IgD-negative memory B cell (primary cell): ENCODE data around the gene RERE. TPM values are rescaled to one million over a fixed set of nuclear protein-coding genes. Genes with fewer than 3 reads are reported as not detected.

Experiments used
- H3K27ac Mint-ChIP-seq, 3 donors: one replicate each; pipeline ENCODE4 v1.8.0; 2020 to 2022; ENCODE audit warnings: mild to moderate bottlenecking in 3 of 3, mixed read lengths in 3 of 3, moderate library complexity in 1 of 3
- H3K27me3 Mint-ChIP-seq: one replicate; pipeline ENCODE4 v1.8.0; 2021; ENCODE audit warnings: mixed read lengths
- H3K36me3 Mint-ChIP-seq: one replicate; pipeline ENCODE4 v1.8.0; 2020; ENCODE audit warnings: mild to moderate bottlenecking, mixed read lengths
- H3K4me1 Mint-ChIP-seq, 3 donors: one replicate each; pipeline ENCODE4 v1.8.0; 2020 to 2022; ENCODE audit warnings: mixed read lengths in 3 of 3, mild to moderate bottlenecking in 1 of 3
- H3K4me3 Mint-ChIP-seq, 4 donors: one replicate each; pipeline ENCODE4 v1.8.0; 2020 to 2022; ENCODE audit warnings: mild to moderate bottlenecking in 4 of 4, mixed read lengths in 4 of 4, moderate library complexity in 3 of 4
- H3K9me3 Mint-ChIP-seq, 3 donors: one replicate each; pipeline ENCODE4 v1.8.0; 2020 to 2021; ENCODE audit warnings: mixed read lengths in 3 of 3, mild to moderate bottlenecking in 1 of 3
- polyA plus RNA-seq: library from polyadenylated mRNA; unstranded; fragments of 300-500 nt; fragmentation: Illumina TruSeq; gene quantifications from one replicate; pipeline ENCODE4 v1.2.3, GENCODE V29; 2021

Gene RERE
- polyA plus RNA-seq, 1 donor from 2014 or later: 24.9 TPM

DNA sequence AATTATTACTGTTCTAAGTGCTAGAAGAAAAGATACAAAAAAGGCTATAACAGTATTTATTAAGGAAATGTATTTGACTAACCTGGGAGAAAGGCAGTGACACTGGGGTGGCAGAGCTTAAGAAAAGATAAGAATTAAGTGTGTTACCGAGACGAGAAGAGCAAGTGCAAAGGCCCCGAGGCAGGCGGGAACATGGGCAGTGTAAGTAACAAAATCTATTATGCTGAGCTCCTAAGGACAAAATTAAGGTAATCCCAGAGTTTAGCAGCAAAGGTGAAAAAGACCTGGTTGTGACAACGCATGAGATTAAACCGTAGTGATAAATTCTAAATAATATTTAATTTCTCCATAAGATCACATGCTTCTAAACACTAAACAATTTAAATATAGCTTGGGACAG, 167.6 kb downstream of the RERE start:
- Mint-ChIP-seq H3K36me3 (peaks cover 6% of the 10 kb centered on the region), H3K4me1 (peaks cover 37 to 67% (median 42%) of the 10 kb centered on the region in 3 donors), H3K4me3 (no peak overlapping the region), H3K27me3 (no peaks in the 10 kb centered on the region), H3K9me3 (no peaks in the 10 kb centered on the region), H3K27ac (peak overlapping the region in 1 of 3 donors; percentile 20)

DNA sequence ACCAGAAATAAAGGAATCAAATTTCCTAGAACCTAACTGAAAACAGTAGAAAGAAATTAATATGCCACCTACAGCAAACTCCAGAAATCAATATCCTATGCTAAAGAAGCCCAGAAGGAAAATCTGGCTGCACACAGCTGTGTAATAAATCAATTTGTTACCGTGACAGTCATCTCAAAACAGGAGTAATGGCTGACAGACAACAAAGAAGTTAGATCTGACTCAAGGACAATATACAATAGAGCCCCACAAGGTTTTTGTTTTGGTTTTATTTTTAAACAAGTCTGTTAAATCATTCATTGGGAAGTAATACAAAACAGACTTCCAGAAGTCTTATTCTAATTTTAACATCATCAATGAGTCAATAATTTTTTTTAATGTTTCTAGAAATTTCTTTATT, 168.4 kb downstream of the RERE start:
- Mint-ChIP-seq H3K4me3 (no peak overlapping the region), H3K27ac (no peak overlapping the region), H3K36me3 (peaks cover 5% of the 10 kb centered on the region), H3K9me3 (no peaks in the 10 kb centered on the region), H3K4me1 (peaks cover 43 to 70% (median 44%) of the 10 kb centered on the region in 3 donors), H3K27me3 (no peaks in the 10 kb centered on the region)

DNA sequence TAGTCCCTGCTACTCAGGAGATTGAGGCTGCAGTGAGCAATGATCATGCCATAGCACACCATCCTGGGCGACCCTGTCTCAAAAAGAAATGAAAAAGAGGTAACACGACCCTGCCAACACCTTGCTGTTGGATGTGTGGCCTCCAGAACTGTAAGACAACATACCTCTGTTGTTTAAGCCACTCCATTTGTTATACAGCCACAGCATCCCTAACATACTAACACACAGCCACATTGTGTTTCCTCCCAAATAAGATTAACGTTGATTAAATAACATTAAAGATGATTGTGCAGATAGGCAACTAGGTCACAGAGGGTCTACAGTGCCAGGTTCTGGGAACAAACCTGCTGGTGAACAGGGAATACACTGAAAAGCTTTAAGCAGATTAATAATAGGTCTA, 170.4 kb downstream of the RERE start:
- Mint-ChIP-seq H3K4me3 (peak overlapping the region in 2 of 4 donors; percentile 1 to 29), H3K27ac (peak overlapping the region in 2 of 3 donors; percentile 6 to 68), H3K4me1 (peaks cover 47 to 69% (median 51%) of the 10 kb centered on the region in 3 donors), H3K36me3 (no peaks in the 10 kb centered on the region), H3K9me3 (no peaks in the 10 kb centered on the region), H3K27me3 (no peaks in the 10 kb centered on the region)

DNA sequence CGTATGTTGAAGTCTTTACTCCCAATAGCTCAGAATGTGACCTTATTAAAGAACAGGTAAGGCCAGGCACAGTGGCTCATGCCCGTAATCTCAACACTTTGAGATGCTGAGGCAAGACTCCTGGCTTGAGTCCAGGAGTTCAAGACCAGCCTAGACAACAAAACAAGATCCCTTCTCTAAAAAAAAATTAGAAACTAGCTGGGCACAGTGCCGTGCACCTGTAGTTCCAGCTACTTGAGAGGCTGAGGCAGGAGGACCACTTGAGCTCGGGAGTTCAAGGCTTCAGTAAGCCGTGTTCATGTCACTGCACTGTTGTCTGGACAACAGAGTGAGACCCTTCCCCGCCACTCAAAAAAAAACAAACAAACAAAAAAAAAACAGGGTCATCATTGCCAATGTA, 171.3 kb downstream of the RERE start:
- Mint-ChIP-seq H3K4me1 (peaks cover 40 to 62% (median 48%) of the 10 kb centered on the region in 3 donors), H3K36me3 (no peaks in the 10 kb centered on the region), H3K27me3 (no peaks in the 10 kb centered on the region), H3K9me3 (no peaks in the 10 kb centered on the region), H3K4me3 (peak overlapping the region in 2 of 4 donors; percentile 23 to 27), H3K27ac (peak overlapping the region in 1 of 3 donors; percentile 68)

DNA sequence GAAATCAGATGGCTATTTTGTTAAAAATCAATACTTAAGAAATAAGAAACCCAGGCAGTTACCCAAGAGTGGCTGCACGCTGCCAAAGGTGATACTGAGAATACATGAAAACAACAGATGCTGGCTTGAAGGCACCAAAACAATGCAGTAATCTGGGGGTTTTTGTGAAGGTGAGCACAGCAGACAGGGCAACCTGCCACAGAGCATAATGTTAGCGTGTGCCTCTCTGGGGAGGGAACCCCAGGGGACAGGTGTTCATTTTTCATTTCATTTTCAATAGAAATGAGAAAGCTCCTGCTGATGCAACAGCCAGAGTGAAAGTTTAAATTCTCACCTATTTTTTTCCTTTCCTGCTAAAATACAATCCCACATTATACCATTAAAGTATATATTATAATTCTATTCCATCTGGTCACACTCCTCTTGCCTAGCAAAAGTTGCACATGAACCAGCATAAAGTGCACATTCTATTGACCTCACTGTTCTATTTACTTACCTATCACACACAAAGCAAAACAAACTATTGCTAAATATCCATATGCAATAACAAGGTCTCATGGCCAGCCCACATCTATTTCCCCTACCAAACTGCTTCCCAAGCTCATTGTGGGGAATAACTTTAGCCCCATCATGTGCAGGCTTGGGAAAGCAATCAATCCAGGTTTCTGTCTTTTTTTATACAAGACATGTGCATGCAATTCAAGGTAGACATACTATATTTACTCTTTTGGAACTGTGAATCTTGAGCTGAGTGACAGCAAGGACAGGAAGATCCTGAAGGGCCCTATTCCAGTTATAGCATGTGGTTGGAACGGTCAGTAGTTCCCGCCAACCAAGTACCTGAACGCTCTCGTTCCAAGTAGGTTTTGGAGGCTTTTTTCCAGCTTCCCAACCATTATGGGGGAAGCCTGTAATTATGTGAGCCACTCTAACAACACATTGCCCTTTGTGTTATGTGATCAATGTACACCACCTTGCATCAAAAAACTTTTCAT, 173.6 kb downstream of the RERE start:
- H3K27me3 Mint-ChIP-seq: no peaks in the 10 kb centered on the region
- H3K4me3 Mint-ChIP-seq: peak overlapping the region in 3 of 4 donors; percentile 14 to 70 (median 36)
- H3K27ac Mint-ChIP-seq: peak overlapping the region; percentile 59 to 98 (median 95)
- no peaks in the 10 kb centered on the region for H3K9me3 Mint-ChIP-seq
- no peaks in the 10 kb centered on the region for H3K36me3 Mint-ChIP-seq
- H3K4me1 Mint-ChIP-seq: peaks cover 35 to 58% (median 42%) of the 10 kb centered on the region in 3 donors

DNA sequence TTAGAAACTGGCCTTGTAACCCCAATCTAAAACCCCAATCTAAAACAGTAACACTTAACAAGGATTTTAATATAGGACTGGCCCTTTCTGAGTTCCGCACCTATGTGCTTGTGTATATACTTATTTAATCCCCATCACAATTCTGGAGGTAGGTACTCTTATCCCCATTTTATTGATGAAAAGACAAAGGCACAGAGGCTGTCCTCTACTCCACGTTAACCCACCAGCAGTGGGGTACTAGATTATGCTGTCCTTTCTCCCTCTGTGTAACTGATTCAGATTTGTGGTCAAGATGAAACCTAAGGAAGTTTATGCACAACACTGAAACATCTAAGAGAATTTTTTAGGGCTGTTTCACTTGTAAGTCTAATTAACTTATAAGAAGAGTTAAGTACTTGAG, 175.3 kb downstream of the RERE start:
- peaks cover 31 to 49% (median 34%) of the 10 kb centered on the region in 3 donors for H3K4me1 Mint-ChIP-seq
- H3K9me3 Mint-ChIP-seq: no peaks in the 10 kb centered on the region
- H3K27me3 Mint-ChIP-seq: no peaks in the 10 kb centered on the region
- no peak overlapping the region for H3K4me3 Mint-ChIP-seq
- no peaks in the 10 kb centered on the region for H3K36me3 Mint-ChIP-seq
- H3K27ac Mint-ChIP-seq: peak overlapping the region in 1 of 3 donors; percentile 31

DNA sequence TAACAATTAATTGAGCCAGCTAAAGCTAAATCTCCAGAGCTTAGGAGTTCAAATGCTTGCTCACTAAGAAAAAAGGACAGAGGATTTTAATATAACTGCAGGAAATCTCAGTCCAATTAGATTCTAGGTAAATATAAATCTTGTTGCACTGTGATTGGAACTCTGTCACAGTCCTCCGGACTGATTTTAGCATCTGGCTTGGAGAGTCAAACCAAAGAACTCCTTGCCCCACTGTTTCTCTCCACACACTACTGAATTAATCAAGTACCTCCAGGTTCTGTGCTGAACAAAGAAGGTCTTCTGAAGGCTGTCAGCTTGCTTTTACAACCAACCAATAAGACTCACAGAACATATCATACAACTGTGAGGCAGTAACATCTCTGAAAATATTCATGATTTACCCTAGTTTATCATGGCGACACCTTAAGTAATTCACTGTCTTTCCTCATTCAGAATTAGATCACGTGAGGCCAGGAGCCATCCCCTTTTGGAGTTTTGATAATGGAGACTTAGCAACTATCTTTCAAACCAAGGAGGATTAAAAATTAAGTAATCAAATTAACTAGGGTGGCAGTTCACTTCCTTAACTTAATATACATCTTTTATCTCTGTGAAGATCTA, 176.0 kb downstream of the RERE start:
- Mint-ChIP-seq H3K4me3 (no peak overlapping the region), H3K36me3 (no peaks in the 10 kb centered on the region), H3K27ac (peak overlapping the region in 2 of 3 donors; percentile 27 to 83), H3K27me3 (no peaks in the 10 kb centered on the region), H3K9me3 (no peaks in the 10 kb centered on the region), H3K4me1 (peaks cover 28 to 47% (median 33%) of the 10 kb centered on the region in 3 donors)

DNA sequence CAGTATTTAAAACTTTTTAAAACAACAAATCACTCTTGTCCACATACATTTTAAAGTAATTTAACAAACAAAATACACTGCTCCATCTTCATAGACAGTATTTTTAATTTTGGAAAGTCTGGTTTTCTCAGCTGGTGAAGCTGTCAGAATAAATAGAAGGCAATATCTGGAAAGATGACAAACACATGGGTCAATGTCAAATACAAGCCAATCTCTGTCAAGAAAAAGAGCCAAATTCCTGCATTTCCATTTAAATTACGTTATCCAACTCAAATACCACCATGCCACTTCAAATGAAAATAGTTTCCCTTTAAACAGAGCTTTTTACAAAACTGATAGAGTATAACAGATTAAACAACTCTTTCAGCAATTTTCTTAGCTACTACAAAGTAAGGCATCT, 176.5 kb downstream of the RERE start:
- Mint-ChIP-seq H3K4me1 (peaks cover 26 to 43% (median 32%) of the 10 kb centered on the region in 3 donors), H3K27ac (peak overlapping the region in 1 of 3 donors; percentile 42)

DNA sequence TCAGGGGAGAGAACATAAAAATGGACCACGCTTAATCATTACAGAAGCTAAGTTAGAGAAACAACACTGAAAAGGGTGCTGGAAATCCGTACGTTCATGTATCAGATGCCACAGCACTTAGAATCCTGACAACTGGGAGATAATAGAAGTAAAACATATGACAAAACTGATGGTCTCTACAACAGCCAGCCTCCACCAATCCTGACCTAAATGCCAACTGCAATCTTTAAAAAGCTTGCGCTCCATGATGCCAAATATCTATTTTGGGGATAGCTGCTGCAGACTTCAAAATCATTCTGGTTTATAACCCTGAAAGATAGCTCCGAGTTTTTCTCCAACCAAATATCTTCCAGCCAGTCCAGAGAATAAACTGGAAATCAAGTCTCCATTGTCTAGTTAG, 178.3 kb downstream of the RERE start:
- Mint-ChIP-seq H3K27me3 (no peaks in the 10 kb centered on the region), H3K4me1 (peaks cover 24 to 29% (median 27%) of the 10 kb centered on the region in 3 donors), H3K9me3 (no peaks in the 10 kb centered on the region), H3K4me3 (no peak overlapping the region), H3K27ac (no peak overlapping the region), H3K36me3 (no peaks in the 10 kb centered on the region)

More for the DNA sequence above, 176.5 kb downstream of the RERE start:
- no peak overlapping the region for H3K4me3 Mint-ChIP-seq
- no peaks in the 10 kb centered on the region for H3K9me3 Mint-ChIP-seq
- H3K27me3 Mint-ChIP-seq: no peaks in the 10 kb centered on the region
- no peaks in the 10 kb centered on the region for H3K36me3 Mint-ChIP-seq

DNA sequence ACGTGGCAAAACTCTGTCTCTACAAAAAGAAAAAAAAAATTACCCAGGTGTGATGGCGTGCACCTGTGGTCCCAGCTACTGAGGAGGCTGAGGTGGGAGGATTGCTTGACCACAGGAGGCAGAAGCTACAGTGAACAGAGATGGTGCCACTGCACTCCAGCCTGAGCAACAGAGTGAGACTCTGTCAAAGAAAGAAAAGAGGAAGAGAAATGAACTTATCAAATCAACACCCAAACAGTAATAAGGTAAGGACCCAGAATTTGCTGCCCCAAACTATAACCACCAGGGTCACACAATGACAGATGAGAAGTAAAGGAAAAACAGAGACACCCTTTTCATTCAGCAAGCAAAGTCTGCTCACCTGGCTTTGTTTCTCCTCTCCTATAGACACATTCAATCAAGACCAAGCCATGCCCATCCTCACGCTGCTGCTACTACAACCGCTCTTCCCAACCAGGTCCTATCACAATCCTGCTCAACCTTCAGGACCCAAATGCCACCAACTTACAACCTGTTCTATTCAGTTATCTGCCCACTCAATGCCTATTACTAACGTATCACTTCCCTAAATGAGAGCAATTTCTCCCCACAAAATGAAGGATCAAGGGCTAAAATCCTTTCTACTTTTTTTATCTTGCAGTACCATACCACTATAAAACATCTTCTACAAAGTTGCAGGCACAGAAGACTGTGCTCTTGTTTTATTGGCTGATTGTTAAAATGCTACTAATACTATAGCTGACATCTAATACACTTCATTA, 183.5 kb downstream of the RERE start:
- Mint-ChIP-seq H3K4me3 (peak overlapping the region in 2 of 4 donors; percentile 4 to 48), H3K9me3 (no peaks in the 10 kb centered on the region), H3K36me3 (no peaks in the 10 kb centered on the region), H3K4me1 (peaks cover 34 to 46% (median 44%) of the 10 kb centered on the region in 3 donors), H3K27ac (peak overlapping the region; percentile 0 to 50 (median 7)), H3K27me3 (no peaks in the 10 kb centered on the region)

DNA sequence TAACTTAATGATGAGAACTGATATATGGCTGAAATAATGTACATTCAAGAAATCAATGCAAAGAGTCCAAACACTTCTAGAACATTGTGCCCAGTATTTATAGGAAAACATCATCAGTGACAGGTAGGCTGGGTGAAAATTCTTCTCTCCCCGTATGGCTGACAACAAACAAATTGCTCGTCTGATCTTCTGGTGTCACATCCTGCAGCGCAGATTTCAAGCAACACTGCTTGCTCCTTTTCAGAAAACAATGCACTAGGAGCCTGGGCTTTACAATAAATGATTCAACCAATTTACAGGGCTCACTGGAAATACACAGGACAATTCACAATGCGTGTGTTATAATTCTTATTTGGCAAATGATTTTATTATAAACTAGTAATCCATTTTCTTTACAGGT, 185.3 kb downstream of the RERE start:
- Mint-ChIP-seq H3K4me3 (no peak overlapping the region), H3K4me1 (peaks cover 41 to 56% (median 54%) of the 10 kb centered on the region in 3 donors)

DNA sequence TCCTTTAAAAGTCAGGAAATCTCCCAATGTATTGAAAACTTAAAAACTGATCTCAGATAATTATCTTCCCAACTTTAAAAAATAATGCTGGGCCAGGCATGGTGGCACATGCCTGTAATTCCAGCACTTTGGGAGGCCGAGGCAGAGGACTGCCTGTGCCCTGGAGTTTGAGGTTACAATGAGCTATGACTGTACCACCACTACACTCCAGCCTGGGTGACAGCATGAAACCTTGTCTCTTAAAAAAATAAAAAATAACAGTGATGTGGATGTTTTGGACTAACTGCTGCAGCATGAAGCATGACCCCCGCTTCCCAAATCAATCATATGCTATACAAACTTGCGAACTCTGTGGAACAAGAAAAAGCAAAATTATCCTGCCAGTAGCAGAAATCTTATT, 186.3 kb downstream of the RERE start:
- Mint-ChIP-seq H3K9me3 (no peaks in the 10 kb centered on the region), H3K27me3 (no peaks in the 10 kb centered on the region), H3K4me1 (peaks cover 50 to 65% (median 62%) of the 10 kb centered on the region in 3 donors), H3K27ac (peak overlapping the region in 2 of 3 donors; percentile 52 to 89), H3K36me3 (peaks cover under 1% of the 10 kb centered on the region), H3K4me3 (no peak overlapping the region)

More for the DNA sequence above, 185.3 kb downstream of the RERE start:
- Mint-ChIP-seq H3K27me3 (no peaks in the 10 kb centered on the region), H3K27ac (peak overlapping the region in 2 of 3 donors; percentile 14 to 52), H3K9me3 (no peaks in the 10 kb centered on the region), H3K36me3 (no peaks in the 10 kb centered on the region)

DNA sequence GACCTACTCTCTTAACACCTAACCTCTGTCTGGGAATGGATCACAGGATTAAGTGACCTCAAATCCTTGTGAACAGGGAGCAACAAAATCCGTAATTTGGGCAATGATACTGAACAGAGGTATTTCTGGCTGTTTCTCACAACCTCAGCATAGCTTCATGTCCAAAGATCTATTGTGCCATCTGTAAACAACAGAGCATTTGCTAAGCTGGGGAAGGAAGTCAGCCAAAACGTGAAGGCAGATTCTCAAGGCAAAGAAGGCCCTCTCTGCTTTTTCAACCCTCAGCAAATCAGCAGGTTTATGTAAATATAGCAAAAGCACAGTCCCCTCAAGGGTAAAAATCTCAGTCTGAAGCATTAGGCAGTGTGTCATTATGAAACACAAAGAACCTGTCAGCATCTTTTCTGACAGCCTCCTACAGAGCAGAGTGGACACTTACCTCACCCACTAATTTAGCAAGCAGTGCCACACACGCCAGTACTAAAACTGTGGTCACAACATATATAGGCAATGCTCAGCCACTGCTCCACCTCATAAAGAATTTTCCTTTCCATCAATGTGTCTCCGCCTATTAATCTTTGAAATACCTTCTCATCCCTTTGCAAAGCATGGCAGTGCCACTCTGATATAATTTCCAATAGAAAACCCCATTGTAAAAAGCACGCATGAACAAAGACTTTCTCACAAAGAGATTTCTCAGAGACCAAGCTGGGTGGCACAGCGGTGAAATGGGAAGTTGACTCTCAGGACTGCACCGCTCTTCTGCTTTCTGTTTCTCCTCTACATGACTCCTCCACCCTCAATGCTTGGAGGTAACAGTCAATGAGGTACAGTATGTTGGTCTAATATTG, 188.0 kb downstream of the RERE start:
- H3K4me1 Mint-ChIP-seq: peaks cover 56 to 74% (median 62%) of the 10 kb centered on the region in 3 donors
- H3K9me3 Mint-ChIP-seq: no peaks in the 10 kb centered on the region
- H3K4me3 Mint-ChIP-seq: peak overlapping the region; percentile 35 to 86 (median 67)
- no peaks in the 10 kb centered on the region for H3K27me3 Mint-ChIP-seq
- peak overlapping the region; percentile 88 to 97 (median 89) for H3K27ac Mint-ChIP-seq
- H3K36me3 Mint-ChIP-seq: peaks cover 1% of the 10 kb centered on the region

DNA sequence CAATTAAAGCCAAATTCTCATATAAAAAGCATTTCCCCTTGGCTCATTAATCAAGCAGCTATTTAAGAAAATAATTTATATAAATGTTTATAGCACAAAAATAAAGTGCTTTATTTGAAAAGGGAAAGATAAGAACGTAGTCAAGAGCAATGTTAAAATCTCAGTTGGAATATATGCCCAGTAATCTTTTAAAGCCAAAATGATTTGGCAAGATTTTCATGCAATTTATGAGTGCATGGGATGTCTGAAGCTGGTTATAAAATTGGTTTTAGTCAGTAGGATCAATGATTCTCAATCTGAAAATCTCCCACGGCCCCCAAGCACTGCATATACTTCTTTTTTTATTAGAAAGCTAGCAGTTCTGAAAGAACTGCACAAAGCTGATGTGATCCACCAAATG, 188.8 kb downstream of the RERE start:
- Mint-ChIP-seq H3K9me3 (no peaks in the 10 kb centered on the region), H3K4me1 (peaks cover 55 to 72% (median 58%) of the 10 kb centered on the region in 3 donors), H3K36me3 (peaks cover 1% of the 10 kb centered on the region), H3K27me3 (no peaks in the 10 kb centered on the region), H3K4me3 (peak overlapping the region in 3 of 4 donors; percentile 64 to 86 (median 70)), H3K27ac (peak overlapping the region; percentile 88 to 97 (median 89))
